AG10803 (cell line): ENCODE data around the gene ABCA8.

Experiments
- DNase-seq: peaks from one replicate; pipeline ENCODE4 v3.0.0; 2010; ENCODE audit warnings: low read depth
- H3K4me3 ChIP-seq: 2 replicates; pipeline ENCODE4 v1.5.1; 2011; ENCODE audit warnings: mild to moderate bottlenecking, low read length, control low read depth
- CTCF ChIP-seq: conservative IDR thresholded peaks from 2 replicates; pipeline ENCODE4 v1.5.1; 2011; ENCODE audit warnings: mild to moderate bottlenecking, low read length, control low read depth, inconsistent platforms

Gene ABCA8

GRCh38 chr17:68886401-68886800 is 68.8 kb downstream of the ABCA8 start:
- no peak for TF ChIP-seq CTCF
- no peak for DNase-seq
- H3K4me3 ChIP-seq: no peak overlapping the region

- H3K4me3 ChIP-seq: no peak overlapping the region
- no peak for TF ChIP-seq CTCF
- no peak for DNase-seq
These were observed 70.3 kb downstream of the ABCA8 start for GRCh38 chr17:68884888-68885287.

GRCh38 chr17:68878226-68878885 is 76.8 kb downstream of the ABCA8 start:
- no peak for TF ChIP-seq CTCF
- no peak overlapping the region for H3K4me3 ChIP-seq
- DNase-seq: peak; percentile 3

- no peak overlapping the region for H3K4me3 ChIP-seq
- DNase-seq: no peak
- no peak for TF ChIP-seq CTCF
These were observed 83.7 kb downstream of the ABCA8 start for GRCh38 chr17:68871447-68871846.

- no peak for DNase-seq
- TF ChIP-seq CTCF: no peak
These were observed 84.2 kb downstream of the ABCA8 start for GRCh38 chr17:68870976-68871375.

GRCh38 chr17:68870161-68870826 is 84.9 kb downstream of the ABCA8 start:
- no peak for DNase-seq
- no peak overlapping the region for H3K4me3 ChIP-seq
- no peak for TF ChIP-seq CTCF

More at GRCh38 chr17:68870976-68871375, 84.2 kb downstream of the ABCA8 start:
- no peak overlapping the region for H3K4me3 ChIP-seq

- no peak for DNase-seq
- TF ChIP-seq CTCF: no peak
- H3K4me3 ChIP-seq: no peak overlapping the region
These were observed 86.5 kb downstream of the ABCA8 start for GRCh38 chr17:68868708-68869107.
